GM19023 (cell line): ENCODE results near the gene FZD4.
"Not testable (repeated sequence)": the region's sequence is repeated elsewhere in the genome, so short reads cannot be mapped to it uniquely, and the experiment has no call there.

Source experiments
- ATAC-seq: cut with Tn5 transposase; IDR thresholded peaks from one replicate; pipeline ENCODE4 v1.9.1; 2021; ENCODE audit warnings: mild to moderate bottlenecking, moderate library complexity; ENCODE audit not compliant: unreplicated experiment

FZD4 gene

DNA sequence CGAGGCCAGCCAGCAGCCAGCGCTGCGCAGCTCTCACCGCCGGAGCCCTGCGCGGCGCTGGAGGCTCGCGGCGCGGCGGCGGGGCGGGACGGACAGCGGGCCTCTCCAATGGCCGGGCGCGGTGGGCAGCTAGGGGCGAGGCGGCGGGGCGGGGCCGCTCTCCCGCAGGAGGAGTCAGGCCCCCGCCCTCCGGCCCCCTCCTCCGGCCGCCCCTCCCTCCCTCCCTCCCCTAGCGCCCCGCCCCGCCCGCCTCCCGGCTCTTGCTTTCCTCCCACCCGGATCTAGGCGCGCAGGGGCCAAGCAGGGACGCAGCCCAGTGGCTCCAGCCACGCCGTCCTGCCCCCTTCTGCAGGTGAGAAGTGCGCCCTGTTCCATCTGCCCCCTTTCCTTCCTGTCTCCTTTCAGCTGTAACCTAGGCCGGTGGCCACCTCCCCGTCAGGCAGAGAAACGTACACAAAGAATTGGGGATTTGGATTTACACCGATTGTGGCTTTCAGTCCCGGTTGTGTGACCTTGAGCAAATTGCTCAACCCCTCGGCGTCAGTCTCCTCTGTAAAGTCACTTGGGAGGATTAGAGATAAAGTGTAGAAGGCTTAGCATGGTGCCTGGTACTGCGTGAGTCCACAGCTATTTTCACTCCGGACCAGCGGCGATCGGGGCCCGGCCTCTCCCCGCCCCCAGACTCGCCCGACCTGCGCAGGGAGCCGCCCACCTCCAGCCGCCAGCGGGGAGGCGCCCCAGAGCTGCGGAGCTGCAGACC lies at the start of gene FZD4:
FZD4 (minus strand) TSS at position 35 of the 760 bp plus-strand sequence. CDS start 310 bp downstream, outside the sequence.
- peak; percentile 94 for ATAC-seq

DNA sequence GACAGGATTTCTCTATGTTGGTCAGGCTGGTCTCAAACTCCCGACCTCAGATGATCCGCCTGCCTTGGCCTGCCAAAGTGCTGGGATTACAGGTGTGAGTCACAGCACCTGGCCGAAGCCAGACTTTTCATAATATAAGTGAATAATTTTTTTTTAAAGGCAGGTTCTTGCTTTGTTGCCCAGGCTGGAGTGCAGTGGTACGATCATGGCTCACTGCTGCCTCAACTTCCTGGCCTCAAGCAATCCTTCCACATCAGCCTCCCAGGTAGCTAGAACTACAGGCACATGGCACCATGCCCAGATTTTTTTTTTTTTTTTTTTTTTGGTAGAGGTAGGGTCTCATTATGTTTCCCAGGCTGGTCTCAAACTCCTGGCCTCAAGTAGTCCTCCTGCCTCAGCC lies 49.1 kb upstream of the FZD4 start:
- not testable (repeated sequence) for ATAC-seq

DNA sequence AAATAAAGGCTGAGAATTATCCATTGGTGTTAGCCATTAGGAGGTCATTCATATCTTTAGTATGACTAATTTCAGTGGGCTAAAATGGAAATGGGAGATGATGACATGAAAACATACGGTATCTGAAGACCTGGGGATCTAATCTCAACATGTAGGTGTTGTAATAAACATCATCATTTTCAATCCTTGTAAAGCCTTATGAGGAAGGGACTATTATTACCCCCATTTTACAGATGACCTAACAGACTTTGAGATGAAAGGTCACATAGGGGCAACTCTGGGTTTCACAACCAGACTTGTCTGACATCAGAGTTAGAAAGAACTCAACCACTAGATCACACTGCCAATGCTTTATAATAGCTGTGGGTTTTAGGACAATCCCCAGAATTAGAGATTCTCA lies 47.7 kb upstream of the FZD4 start:
- ATAC-seq, result no peak

DNA sequence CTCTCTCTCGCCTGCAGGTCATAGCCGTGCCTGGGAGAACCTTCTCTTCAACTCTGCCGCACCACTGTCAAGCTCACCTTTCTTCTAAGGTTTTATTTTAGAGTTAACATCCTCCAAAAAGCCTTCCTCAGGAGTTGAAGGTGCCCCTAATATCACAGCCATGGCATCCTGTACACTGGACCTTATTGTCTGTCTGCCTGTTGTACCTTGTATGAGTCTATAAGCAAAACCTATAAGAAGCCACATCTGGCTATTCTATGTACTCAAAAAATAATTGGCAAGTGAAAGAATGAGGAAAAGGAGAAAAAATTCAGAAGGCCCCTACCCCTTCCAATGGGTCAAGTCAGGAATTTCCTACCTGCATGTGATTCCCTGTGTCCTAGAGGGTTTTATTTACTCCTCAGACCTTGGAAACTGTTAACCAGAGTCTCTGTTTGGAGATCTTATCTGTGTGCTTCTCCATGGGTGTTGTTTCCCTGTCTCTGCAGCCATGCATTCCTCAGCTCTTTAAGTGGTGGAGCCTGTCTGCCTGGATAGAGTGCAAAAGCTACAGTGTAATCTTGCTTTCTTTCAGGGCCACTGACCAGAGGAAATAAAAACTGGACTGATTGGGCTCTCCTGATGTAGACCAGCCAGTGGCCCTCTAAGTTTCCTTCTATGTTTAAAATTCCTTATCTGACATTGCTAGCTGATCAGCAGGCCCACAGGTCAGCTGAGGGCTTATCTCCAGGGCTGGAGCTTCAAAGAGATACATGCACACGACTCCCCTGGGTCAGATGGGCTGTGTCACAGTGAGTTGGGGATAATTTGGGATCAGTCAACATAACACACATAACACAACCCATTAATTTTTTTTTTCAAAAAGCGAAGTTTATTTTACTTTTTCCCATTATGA lies 44.9 kb upstream of the FZD4 start:
- no peak for ATAC-seq

DNA sequence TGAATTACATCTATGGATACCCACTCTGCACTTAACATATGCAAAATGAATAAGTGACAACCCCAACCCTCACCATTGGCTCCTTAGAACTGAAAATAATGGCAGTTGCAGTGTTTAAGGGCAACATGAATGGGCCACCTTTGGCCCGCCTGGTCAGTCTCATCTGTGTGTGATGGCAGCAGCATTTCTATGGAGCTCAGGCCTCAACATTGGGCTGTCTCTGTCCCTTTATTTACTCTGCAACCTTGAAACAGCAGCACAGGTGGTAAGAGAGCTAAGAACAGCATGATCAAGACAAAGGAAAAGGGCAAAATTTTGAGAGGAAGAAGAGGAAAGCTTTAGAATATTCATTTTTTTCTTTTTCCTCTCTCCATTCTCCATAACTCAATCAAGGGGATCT lies 44.2 kb upstream of the FZD4 start:
- ATAC-seq, result no peak

DNA sequence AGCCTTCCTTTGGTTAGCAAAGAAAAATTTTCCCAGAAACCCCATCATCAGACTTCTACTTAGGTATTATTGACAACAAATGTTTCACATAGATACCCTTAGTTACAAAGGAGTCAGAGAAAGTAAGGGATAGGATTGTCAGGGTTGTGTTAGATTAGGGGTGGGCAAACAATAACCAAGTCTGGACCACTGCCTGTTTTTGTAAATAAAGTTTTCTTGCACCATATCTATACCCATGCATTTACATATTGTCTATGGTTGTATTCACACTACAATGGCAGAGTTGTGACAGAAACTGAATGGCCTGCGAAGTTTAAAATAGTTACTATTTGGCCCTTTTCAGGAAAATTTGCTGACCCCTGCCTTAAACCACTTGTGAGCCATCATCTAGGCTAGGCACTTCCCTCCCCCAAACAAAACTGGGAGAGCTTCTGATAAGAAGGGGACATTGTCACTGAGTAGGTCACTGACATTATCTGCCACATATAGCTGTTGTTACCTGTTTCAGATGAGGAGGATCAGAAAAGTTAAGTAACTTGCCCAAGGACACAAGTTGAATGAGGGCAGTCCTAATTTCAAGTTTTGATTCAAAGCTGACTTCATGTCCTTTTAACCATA lies 41.9 kb upstream of the FZD4 start:
- ATAC-seq, result no peak

DNA sequence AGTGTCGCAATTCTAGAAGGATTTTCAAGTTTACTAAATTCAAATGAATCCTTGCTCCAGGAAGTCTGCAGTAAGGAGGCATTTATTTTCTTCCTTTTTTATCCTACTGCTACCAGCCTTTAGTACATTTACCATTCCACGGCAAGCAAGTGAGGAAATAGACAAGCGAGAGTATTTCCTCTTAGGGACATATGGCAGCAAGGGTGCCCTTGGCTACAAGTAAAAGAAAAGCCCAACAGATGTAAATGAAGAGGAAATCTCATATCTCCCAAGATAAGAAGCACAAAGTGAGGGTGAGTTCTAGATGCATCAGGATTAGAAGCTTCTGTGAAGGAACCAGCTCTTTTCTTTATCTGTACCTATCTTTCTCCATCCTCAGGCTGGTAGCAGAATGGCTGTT lies 37.8 kb upstream of the FZD4 start:
- ATAC-seq, result no peak

DNA sequence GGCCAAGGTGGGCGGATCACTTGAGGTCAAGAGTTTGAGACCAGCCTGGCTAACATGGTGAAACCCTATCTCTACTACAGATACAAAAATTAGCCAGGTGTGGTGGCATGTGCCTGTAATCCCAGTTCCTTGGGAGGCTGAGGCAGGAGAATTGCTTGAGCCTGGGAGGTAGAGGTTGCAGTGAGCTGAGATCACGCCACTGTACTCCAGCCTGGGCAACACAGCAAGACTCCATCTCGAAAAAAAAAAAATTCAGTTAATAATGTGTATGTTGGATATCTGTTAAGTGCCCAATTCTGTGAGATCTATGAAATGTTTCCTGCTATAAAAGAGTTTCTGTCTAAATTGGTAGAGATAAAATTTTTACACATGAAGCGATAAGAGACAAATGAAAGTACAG lies 37.1 kb upstream of the FZD4 start:
- ATAC-seq, result not testable (repeated sequence)

DNA sequence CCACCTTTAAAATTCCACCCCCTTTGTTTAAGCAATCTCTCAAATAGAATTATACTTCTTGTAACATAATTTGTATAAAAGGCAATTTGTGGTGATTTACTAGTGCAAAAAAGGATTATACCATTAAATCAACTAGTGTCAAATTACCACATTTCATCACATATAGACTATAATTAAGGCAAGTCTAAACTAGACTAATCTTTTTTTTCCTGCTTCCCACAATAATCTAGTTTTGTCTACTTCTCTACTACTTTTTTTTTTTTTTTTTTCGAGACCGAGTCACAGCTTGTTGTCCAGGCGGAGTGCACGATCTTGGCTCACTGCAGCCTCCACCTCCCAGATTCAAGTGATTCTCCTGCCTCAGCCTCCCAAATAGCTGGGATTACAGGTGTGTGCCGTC lies 36.1 kb upstream of the FZD4 start:
- no peak for ATAC-seq

DNA sequence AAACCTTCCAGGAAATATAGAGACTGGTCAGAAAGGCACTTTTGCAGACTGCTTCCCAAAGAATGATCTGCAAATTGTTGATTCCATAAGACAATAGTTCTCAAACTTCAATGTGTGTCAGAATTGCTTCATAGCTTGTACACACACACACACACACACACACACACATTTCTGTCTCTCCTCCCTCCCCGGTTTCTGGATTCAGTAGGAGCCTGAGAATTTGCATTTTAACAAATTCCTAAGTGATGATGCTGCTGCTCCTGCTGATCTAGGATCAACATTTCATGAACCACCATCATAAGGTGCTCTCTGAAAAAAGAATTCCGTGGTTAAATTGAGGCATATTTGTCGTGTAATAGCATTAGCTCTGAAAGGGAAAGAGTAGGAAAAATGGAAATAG lies 35.3 kb upstream of the FZD4 start:
- ATAC-seq, result no peak

DNA sequence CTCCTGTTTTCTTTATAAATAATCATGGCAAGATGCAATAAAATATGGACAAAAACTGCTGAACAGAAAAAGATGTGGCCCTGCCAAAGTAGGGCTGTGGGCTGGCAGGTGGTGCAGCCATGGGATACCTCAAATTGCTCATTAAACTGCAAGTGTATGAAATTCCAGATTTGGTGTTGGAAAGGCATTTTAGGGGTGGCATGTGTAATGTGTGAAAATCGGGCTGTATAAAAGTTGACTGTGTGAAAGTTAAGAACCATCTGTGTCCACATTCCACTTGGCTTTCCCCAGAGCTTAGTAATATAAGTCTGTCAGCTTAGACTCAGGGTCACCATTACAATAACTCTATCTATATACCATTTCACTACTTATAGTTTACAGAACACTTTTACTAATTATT lies 34.8 kb upstream of the FZD4 start:
- no peak for ATAC-seq

DNA sequence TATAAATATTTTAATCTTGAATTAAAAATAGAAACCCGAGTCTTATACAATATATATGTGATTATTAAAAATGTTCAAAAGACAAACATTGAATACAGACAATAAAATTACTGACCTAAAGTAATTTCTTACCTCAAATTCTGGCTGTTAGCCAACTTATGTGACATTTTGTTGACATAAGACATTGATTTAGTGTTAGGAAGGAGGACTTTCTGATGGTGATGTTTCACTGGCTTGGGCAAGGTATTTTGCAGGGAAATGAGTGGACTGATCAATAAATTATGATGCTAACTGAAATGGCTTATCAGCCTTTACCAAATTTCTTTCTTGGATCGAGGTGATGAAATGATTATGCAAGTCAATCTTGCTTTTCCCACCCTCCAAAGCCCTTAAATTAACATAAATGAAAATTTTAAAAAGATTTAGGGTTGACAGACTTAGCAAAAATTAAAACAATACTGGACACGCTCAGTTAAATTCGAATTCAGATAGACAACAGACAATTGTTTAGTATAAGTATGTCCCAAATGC lies 33.2 kb upstream of the FZD4 start:
- no peak for ATAC-seq

DNA sequence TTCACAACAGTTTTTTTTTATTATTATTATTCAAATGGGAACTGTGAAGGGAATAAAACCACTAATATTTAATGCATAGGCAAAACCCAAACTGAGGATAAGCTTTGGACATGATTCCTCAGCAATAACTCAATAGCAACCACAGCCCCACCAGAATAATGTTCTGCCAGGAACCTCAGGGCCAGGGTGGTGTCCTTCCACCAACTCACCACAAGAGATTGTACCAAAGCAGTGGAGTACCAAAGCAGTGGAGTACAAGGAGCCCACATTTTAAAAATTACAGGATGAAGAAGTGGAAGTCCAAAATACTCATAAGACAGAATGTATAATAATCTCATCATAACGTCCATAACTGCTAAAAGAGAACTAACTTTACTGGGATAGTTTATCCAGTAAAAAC lies 32.5 kb upstream of the FZD4 start:
- no peak for ATAC-seq

DNA sequence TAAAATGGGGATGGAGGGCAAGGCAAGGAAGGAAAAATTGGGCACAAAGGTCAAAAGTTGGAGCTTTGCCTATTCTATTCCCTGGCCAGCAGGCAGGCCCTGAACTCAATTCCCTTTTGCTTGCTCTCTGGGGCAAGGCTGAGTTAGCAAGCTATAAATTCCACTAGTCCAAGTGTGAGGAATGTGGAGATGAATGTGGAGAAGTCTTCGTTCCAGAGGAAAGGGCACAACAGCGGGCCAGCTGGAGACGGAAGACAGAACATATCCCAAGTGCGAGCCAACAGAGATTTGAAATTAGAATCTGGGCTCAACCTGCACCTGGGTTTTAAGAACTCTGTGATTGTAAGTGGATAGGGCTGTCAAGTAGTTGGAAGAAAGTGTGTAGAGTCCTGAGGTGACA lies 29.5 kb upstream of the FZD4 start:
- no peak for ATAC-seq

DNA sequence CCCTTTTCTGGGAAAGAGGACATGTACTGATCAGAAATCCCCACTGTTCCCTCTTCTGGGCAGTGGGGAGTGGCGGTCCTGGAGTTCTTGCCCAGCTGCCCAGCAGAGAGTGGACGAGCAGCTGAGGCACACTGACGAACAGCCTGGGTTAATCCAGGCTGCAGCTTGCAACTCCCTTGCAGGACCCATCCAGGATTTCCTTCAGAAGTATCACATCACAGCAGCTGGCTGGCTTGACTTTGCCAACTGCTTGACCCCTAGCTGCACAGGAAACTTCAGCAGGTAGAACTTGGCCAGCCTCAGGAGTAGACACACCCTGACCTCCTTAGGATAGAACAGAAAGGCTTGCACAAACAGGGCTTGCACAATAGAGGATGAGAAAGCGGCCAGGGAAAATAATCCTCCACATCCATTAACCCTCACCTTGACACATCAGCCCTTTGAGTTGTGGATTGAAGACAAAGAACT lies 27.9 kb upstream of the FZD4 start:
- ATAC-seq, result no peak

DNA sequence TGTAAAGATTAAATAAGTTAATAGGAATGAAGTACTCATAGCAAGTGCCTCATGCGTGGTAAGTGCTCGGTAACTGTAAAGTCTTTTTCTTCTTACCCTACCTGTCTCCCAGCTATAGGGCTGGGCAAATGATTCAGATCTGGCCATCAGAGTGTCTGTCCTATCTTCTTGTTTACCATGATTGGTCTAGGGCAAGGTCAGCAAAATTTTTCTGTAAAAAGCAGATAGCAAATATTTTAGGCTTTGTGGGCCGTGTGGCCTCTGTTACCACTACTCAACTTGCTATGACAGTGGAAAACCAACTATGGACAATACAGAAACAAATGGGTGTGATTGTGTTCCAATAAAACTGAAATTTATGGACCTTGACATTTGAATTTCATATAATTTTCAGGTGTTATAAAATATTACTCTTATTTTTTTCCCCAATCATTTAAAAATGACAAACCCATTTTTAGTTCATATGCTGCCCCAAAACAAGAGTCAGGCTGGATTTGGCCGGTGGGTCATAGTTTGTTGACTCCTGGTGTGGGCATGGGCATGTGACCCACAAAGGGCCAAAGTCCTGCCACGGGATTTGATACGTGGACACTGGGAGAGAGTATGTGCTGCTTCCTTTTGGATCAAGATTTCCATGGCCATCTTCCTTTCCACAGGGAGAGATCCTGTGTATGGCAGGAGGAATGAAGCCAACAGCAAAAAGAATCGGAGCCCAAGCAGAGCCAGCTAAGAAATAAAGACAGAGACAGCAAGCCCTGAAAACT lies 26.8 kb upstream of the FZD4 start:
- no peak for ATAC-seq

DNA sequence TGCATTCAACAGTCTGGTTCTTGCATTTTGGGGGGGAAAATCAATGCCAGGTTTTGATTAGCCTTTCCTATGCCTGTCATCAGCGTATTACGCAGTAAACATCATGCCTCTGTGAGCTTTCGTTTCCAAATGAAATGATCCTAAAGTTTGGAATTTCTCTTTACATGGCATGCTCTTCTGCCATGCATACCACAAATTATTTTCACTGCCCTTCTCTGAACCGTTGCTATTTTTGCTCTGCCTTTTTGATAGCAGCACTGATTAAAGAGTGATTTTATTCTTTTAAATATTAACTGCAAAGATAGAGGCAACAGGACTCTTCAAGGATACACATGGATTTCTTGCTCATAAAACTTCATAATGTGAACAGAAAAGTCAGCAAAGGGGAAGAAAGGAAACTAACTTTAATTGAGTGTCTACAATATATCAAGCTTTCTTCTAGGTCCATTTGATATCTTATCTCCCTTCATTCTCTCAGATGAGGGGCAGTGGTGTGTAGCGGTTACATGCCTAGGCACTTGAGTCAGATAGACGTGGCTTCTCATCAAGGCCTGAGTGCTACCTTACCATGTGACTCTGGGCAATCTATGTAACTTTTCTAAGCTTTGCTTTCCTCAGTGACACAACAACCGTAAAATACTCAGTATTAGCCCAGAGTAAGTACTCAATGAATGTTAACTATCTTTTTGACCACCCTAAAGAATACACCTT lies 25.0 kb upstream of the FZD4 start:
- ATAC-seq, result no peak

DNA sequence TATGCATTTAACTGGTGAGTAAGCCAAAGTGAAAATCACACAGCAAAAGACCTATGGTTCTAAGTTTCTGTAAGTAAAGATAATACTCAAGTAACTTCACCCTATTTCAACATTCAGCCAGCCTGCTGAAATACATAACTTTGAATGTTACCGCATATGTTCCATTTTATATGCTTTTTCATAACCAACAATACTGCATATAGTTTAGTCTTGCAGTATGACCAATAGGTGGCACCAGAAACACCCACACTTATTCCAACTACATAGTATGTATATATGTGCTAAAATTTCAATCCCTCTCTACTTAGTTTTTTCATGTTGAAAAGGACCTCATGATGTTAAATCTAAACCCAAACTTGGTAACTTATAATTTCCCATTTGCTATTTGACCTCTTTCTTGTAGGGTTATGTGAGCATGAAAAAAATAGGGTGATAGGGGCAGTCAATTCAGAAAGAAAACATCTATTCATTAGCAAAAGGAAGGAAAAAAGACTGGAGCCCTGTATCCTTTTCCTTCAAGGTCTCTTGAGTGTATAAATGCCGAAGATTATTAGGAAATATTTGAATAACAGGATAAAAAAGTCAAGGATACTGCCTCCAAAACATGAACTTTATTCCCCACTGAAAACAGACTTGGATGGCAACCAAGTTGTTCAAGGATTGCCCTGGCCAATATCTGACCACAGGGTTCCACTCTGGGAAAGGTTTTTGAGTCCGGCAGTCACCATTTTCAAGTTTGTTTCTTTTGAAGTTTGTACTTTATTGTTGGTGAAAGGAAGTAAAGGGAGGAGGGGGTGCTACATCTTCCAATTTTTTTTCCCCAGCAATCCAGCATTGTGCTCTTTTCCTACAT lies 23.8 kb upstream of the FZD4 start:
- ATAC-seq, result no peak

DNA sequence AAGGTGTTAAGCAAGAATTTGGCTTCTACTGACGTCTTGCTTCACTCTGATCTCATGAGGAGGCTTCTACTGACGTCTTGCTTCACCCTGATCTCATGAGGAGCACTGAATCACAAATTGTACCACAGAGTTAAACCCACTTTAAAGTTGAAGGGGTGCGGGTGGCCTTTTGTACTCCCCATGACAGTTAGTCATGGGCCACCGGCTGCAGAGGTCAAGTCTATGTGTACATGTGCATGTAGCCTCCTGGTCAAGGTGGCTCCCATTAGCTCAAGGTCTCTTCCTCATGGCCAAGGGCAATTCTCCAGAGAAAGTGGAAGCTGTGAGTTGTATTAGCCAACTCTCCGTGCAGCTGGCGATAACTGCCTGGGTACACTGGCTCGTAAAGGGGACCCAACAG lies 23.1 kb upstream of the FZD4 start:
- no peak for ATAC-seq
